BJ (cell line): ENCODE data around the gene SHB. TPM values are rescaled to one million over a fixed set of nuclear protein-coding genes. Genes with fewer than 3 reads are reported as not detected.

Source experiments
- CTCF ChIA-PET: fragments of 350-600 bp; formaldehyde crosslinking; extraction: SDS; loops from one replicate; lab custom pipeline; 2021; ENCODE audit warnings: antibody characterized with exemption, inconsistent platforms; lab: Yijun Ruan, JAX
- POLR2A ChIA-PET: fragments of 300-600 bp; sonication (Branson Sonifier 250); formaldehyde crosslinking; extraction: SDS; loops from one replicate; lab custom pipeline; 2021; ENCODE audit warnings: antibody characterized with exemption; lab: Charles Lee
- DNase-seq: peaks from one replicate; pipeline ENCODE4 v3.0.0-alpha.2; 2011; ENCODE audit warnings: low read depth
- H3K27me3 ChIP-seq: 2 replicates; pipeline ENCODE4 v1.6.0; 2011; ENCODE audit warnings: low read length; ENCODE audit not compliant: control insufficient read depth, insufficient read depth
- H3K36me3 ChIP-seq: 2 replicates; pipeline ENCODE4 v1.5.1; 2011; ENCODE audit warnings: low read length; ENCODE audit not compliant: control insufficient read depth, insufficient read depth
- H3K4me3 ChIP-seq: 2 replicates; pipeline ENCODE4 v1.5.1; 2011; ENCODE audit warnings: low read depth, mild to moderate bottlenecking, control low read depth, low read length
- CTCF ChIP-seq: IDR thresholded peaks from 2 replicates; pipeline ENCODE4 v1.5.1; 2011; ENCODE audit warnings: low read depth, mild to moderate bottlenecking, control low read depth, inconsistent platforms, low read length, moderate library complexity; ENCODE audit not compliant: insufficient read depth
- polyA plus RNA-seq: library from polyadenylated mRNA; depleted of rRNA; stranded (reverse); fragments of >200 nt; gene quantifications from 2 replicates; pipeline ENCODE4 v1.2.3, GENCODE V29; 2011

SHB gene
- polyA plus RNA-seq, 1 experiment, result 18.6 TPM

- CTCF ChIA-PET, result no interaction called here
Observed at GRCh38 chr9:37963936-37964739, 104.9 kb downstream of the SHB start.

GRCh38 chr9:37961351-37961750, 107.7 kb downstream of the SHB start:
- DNase-seq, result no peak
- CTCF ChIA-PET, result interaction anchor here (0.6 to 2.4 kb wide), 3 partner anchors 10 to 1772 kb away, joined by 3 to 6 read pairs (median 4); no protein-coding TSS in a partner anchor
- TF ChIP-seq CTCF, result no peak
- Histone ChIP-seq H3K27me3 (no peaks in the 10 kb centered on the region), H3K36me3 (no peaks in the 10 kb centered on the region; the same call in 1 of the 2 replicates), H3K4me3 (no peak overlapping the region)
- POLR2A ChIA-PET, result no interaction called here

More at GRCh38 chr9:37963936-37964739, 104.9 kb downstream of the SHB start:
- Histone ChIP-seq H3K27me3 (no peaks in the 10 kb centered on the region), H3K36me3 (no peaks in the 10 kb centered on the region; the same call in 1 of the 2 replicates), H3K4me3 (no peak overlapping the region)
- POLR2A ChIA-PET, result no interaction called here
- peak; percentile 44 for DNase-seq
- no peak for TF ChIP-seq CTCF

GRCh38 chr9:37960631-37961030, 108.4 kb downstream of the SHB start:
- TF ChIP-seq CTCF, result no peak
- Histone ChIP-seq H3K36me3 (no peaks in the 10 kb centered on the region; the same call in 1 of the 2 replicates), H3K4me3 (no peak overlapping the region), H3K27me3 (no peaks in the 10 kb centered on the region)
- DNase-seq, result no peak
- ChIA-PET POLR2A (no interaction called here), CTCF (interaction anchor here (1.2 to 2.4 kb wide), 2 partner anchors 10 to 47 kb away, joined by 3 to 6 read pairs; no protein-coding TSS in a partner anchor)

GRCh38 chr9:37959976-37960375, 109.1 kb downstream of the SHB start:
- no peak overlapping the region for H3K4me3 ChIP-seq
- CTCF ChIA-PET, result interaction anchor here (1.2 to 2.4 kb wide), 2 partner anchors 11 to 46 kb away, joined by 3 to 6 read pairs; no protein-coding TSS in a partner anchor
- no peaks in the 10 kb centered on the region for H3K27me3 ChIP-seq
- no peaks in the 10 kb centered on the region; the same call in 1 of the 2 replicates for H3K36me3 ChIP-seq
- DNase-seq, result no peak
- POLR2A ChIA-PET, result no interaction called here
- no peak for TF ChIP-seq CTCF

- no peak overlapping the region for H3K4me3 ChIP-seq
- POLR2A ChIA-PET, result no interaction called here
- CTCF ChIA-PET, result interaction anchor here (0.7 kb wide), 1 partner anchor 73 kb away, joined by 3 read pairs; no protein-coding TSS in a partner anchor
- H3K36me3 ChIP-seq, result no peaks in the 10 kb centered on the region; the same call in 1 of the 2 replicates
- DNase-seq, result no peak
- no peak for TF ChIP-seq CTCF
- no peaks in the 10 kb centered on the region for H3K27me3 ChIP-seq
Observed at GRCh38 chr9:37958154-37958553, 110.9 kb downstream of the SHB start.
